HEK293T (cell line): ENCODE results near the gene FAAP20.

ENCODE experiments used
- CTCF ChIA-PET: fragments of 350-600 bp; formaldehyde crosslinking; extraction: SDS; loops from one replicate; lab custom pipeline; 2021; ENCODE audit warnings: antibody characterized with exemption, inconsistent platforms; lab: Yijun Ruan, JAX
- POLR2A ChIA-PET: fragments of 350-600 bp; formaldehyde crosslinking; extraction: SDS; loops from one replicate; lab custom pipeline; 2020; ENCODE audit warnings: antibody characterized with exemption, inconsistent platforms; lab: Yijun Ruan, JAX
- DNase-seq: peaks from one replicate; pipeline ENCODE4 v3.0.0; 2012; ENCODE audit warnings: mixed read lengths; ENCODE audit errors: extremely low spot score
- ARNT ChIP-seq: fragments of 450-650 bp; IDR thresholded peaks from 2 replicates; pipeline ENCODE4 v1.6.1; 2017; ENCODE audit warnings: mild to moderate bottlenecking
- BHLHE40 ChIP-seq: fragments of 450-650 bp; IDR thresholded peaks from 2 replicates; pipeline ENCODE4 v1.6.1; 2016; ENCODE audit warnings: mild to moderate bottlenecking, moderate library complexity, borderline replicate concordance
- CTBP1 ChIP-seq: fragments of 450-650 bp; IDR thresholded peaks from 2 replicates; pipeline ENCODE4 v1.6.1; 2016; ENCODE audit warnings: borderline replicate concordance
- ELF4 ChIP-seq: fragments of 450-650 bp; IDR thresholded peaks from 2 replicates; pipeline ENCODE4 v1.6.1; 2017; ENCODE audit warnings: antibody characterized with exemption
- FOXA1 ChIP-seq: fragments of 450-650 bp; IDR thresholded peaks from 2 replicates; pipeline ENCODE4 v1.6.1; 2016; ENCODE audit warnings: mild to moderate bottlenecking
- FOXK2 ChIP-seq: fragments of 450-650 bp; IDR thresholded peaks from 2 replicates; pipeline ENCODE4 v1.6.1; 2016; ENCODE audit warnings: mild to moderate bottlenecking
- FOXM1 ChIP-seq: fragments of 450-650 bp; IDR thresholded peaks from 2 replicates; pipeline ENCODE4 v1.6.1; 2017; ENCODE audit warnings: mild to moderate bottlenecking, borderline replicate concordance
- HDGF ChIP-seq: fragments of 450-650 bp; IDR thresholded peaks from 2 replicates; pipeline ENCODE4 v1.6.1; 2017; ENCODE audit warnings: antibody characterized with exemption, borderline replicate concordance
- L3MBTL2 ChIP-seq: fragments of 450-650 bp; conservative IDR thresholded peaks from 2 replicates; pipeline ENCODE4 v1.6.1; 2016; ENCODE audit warnings: mild to moderate bottlenecking
- LEF1 ChIP-seq: fragments of 450-650 bp; IDR thresholded peaks from 2 replicates; pipeline ENCODE4 v1.6.1; 2017; ENCODE audit warnings: mild to moderate bottlenecking, borderline replicate concordance
- NFRKB ChIP-seq: fragments of 450-650 bp; IDR thresholded peaks from 2 replicates; pipeline ENCODE4 v1.6.1; 2016; ENCODE audit warnings: mild to moderate bottlenecking, moderate library complexity
- SP1 ChIP-seq: fragments of 450-650 bp; IDR thresholded peaks from 2 replicates; pipeline ENCODE4 v1.6.1; 2017
- SUZ12 ChIP-seq: fragments of 450-650 bp; IDR thresholded peaks from 2 replicates; pipeline ENCODE4 v1.6.1; 2016; ENCODE audit warnings: mild to moderate bottlenecking
- TARDBP ChIP-seq: fragments of 450-650 bp; IDR thresholded peaks from 2 replicates; pipeline ENCODE4 v1.6.1; 2016
- ZNF384 ChIP-seq: fragments of 450-650 bp; IDR thresholded peaks from 2 replicates; pipeline ENCODE4 v1.6.1; 2016
- TF ChIP-seq, protein P1 (sequence below): fragments of 450-650 bp; IDR thresholded peaks from 2 replicates; pipeline ENCODE4 v1.6.1; 2016

Gene FAAP20

GRCh38 chr1:2210786-2211185, 16.2 kb upstream of the FAAP20 start:
- POLR2A ChIA-PET: interaction anchor here (2.5 kb wide), 1 partner anchor 17 kb away, joined by 18 read pairs; the partner anchor contains the start of gene SKI
- DNase-seq: no peak
- TF ChIP-seq TARDBP (no peak), BHLHE40 (no peak), ELF4 (no peak), SUZ12 (no peak), ARNT (no peak), FOXK2 (no peak), FOXA1 (no peak), L3MBTL2 (no peak), CTBP1 (no peak), FOXM1 (no peak), SP1 (no peak)
- CTCF ChIA-PET: no interaction called here

GRCh38 chr1:2210084-2210653, 15.6 kb upstream of the FAAP20 start:
- ChIA-PET CTCF (no interaction called here), POLR2A (interaction anchor here (0.8 to 2.2 kb wide), 2 partner anchors 11 to 17 kb away, joined by 3 to 8 read pairs; no protein-coding TSS in a partner anchor)
- TF ChIP-seq ELF4: no peak
- TF ChIP-seq ZNF384: no peak
- no peak for TF ChIP-seq FOXM1
- TF ChIP-seq L3MBTL2: no peak
- no peak for TF ChIP-seq TARDBP
- TF ChIP-seq HDGF: no peak
- no peak for TF ChIP-seq SP1
- TF ChIP-seq LEF1: no peak
- TF ChIP-seq ARNT: no peak
- no peak for TF ChIP-seq FOXK2
- no peak for TF ChIP-seq SUZ12
- no peak for TF ChIP-seq FOXA1
- no peak for DNase-seq

- CTCF ChIA-PET: interaction anchor here (1.6 kb wide), 1 partner anchor 172 kb away, joined by 5 read pairs; no protein-coding TSS in a partner anchor
- POLR2A ChIA-PET: interaction anchor here (0.8 to 3.4 kb wide), 4 partner anchors 10 to 21 kb away, joined by 3 to 13 read pairs (median 6); partner anchors contain the start of gene SKI
- no peak for TF ChIP-seq SP1
- no peak for TF ChIP-seq TARDBP
- TF ChIP-seq ELF4: no peak
- no peak for TF ChIP-seq FOXK2
- TF ChIP-seq NFRKB: no peak
- TF ChIP-seq CTBP1: no peak
- TF ChIP-seq SUZ12: no peak
- DNase-seq: no peak
Observed at GRCh38 chr1:2209400-2210083, 15.0 kb upstream of the FAAP20 start.

- CTCF ChIA-PET: interaction anchor here (1.6 kb wide), 1 partner anchor 173 kb away, joined by 5 read pairs; no protein-coding TSS in a partner anchor
- no peak for DNase-seq
- no peak for TF ChIP-seq ARNT
- no peak for TF ChIP-seq ELF4
- TF ChIP-seq, protein P1, sequence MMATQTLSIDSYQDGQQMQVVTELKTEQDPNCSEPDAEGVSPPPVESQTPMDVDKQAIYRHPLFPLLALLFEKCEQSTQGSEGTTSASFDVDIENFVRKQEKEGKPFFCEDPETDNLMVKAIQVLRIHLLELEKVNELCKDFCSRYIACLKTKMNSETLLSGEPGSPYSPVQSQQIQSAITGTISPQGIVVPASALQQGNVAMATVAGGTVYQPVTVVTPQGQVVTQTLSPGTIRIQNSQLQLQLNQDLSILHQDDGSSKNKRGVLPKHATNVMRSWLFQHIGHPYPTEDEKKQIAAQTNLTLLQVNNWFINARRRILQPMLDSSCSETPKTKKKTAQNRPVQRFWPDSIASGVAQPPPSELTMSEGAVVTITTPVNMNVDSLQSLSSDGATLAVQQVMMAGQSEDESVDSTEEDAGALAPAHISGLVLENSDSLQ: no peak
- TF ChIP-seq SP1: no peak
- no peak for TF ChIP-seq FOXA1
- no peak for TF ChIP-seq BHLHE40
- TF ChIP-seq TARDBP: no peak
- no peak for TF ChIP-seq CTBP1
- no peak for TF ChIP-seq L3MBTL2
- TF ChIP-seq FOXM1: no peak
- TF ChIP-seq HDGF: no peak
- TF ChIP-seq ZNF384: no peak
Observed at GRCh38 chr1:2208309-2209239, 14.0 kb upstream of the FAAP20 start.

DNA sequence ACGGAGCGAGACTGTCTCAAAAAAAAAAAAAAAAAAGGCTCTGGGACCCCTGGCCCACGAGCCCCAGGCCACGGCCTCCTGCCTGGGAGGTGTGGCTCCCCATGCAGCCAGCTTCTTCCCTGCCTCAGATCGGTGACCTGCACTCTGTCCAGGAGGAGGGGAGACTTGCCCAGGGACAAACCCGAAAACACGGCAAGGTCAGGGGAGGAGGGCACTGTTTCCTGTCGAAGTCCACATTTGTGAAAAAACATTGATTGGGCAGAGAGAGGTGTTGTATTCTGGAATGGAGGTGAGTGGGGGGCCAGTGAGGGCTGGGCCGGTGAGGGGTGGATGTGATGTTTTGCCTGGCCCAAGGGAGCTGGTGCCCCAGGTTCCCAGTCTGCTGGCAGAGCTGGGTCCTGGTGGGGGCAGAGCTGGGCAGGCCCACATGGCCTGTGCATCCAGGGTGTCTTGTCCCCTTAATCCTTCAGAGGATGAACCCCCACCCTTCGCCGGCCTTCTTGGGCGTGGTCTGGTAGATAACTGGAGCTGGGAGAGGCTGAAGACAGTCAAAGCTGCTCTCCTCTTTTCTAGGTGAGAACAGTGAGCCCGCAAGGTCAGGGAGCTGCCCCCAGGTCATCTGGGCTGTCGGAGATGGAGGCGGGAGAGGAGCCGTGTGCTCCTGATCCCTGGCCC, 12.4 kb upstream of the FAAP20 start:
- TF ChIP-seq ELF4 (no peak), NFRKB (no peak), FOXK2 (no peak), FOXM1 (no peak), TARDBP (no peak), SP1 (no peak), HDGF (no peak), ZNF384 (no peak), ARNT (no peak), L3MBTL2 (no peak), LEF1 (no peak), FOXA1 (no peak), CTBP1 (no peak), SUZ12 (no peak)
- POLR2A ChIA-PET: interaction anchor here (0.8 to 3.4 kb wide), 5 partner anchors 12 to 184 kb away, joined by 3 to 13 read pairs (median 3); partner anchors contain the start of genes FAAP20, MORN1, RER1 and SKI
- no peak for DNase-seq
- CTCF ChIA-PET: interaction anchor here (0.6 to 1.0 kb wide), 5 partner anchors 11 to 766 kb away, joined by 3 read pairs; no protein-coding TSS in a partner anchor

More at GRCh38 chr1:2208309-2209239, 14.0 kb upstream of the FAAP20 start:
- POLR2A ChIA-PET: interaction anchor here (1.0 to 3.4 kb wide), 3 partner anchors 9 to 22 kb away, joined by 3 to 13 read pairs (median 8); partner anchors contain the start of gene SKI
